Small intestine (tissue), 7 donors: Measurements from ENCODE around the gene MACO1. TPM values are rescaled to one million over a fixed set of nuclear protein-coding genes. Genes with fewer than 3 reads are reported as not detected.
"Not testable (repeated sequence)": the region's sequence is repeated elsewhere in the genome, so short reads cannot be mapped to it uniquely, and the experiment has no call there.

Experiments
- DNase-seq, 2 donors: peaks; one replicate each; pipeline versions ENCODE4 v3.0.0 to v3.0.0-alpha.2; 2013
- FAIRE-seq: peaks from 2 replicates; lab custom pipeline; 2012; peaks lifted over from hg19 to GRCh38; lab: Jason Lieb, UNC
- H3K27ac ChIP-seq, 3 donors: one replicate each; pipeline ENCODE4 v1.5.1; 2013; ENCODE audit warnings: low read length in 2 of 3, mild to moderate bottlenecking in 2 of 3, control low read depth in 1 of 3, inconsistent platforms in 1 of 3, low read depth in 1 of 3, moderate library complexity in 1 of 3
- H3K27me3 ChIP-seq, 3 donors: one replicate each; pipeline ENCODE4 v1.6.1; 2013; ENCODE audit warnings: low read length in 3 of 3, inconsistent platforms in 1 of 3; ENCODE audit not compliant: control insufficient read depth in 3 of 3, insufficient read depth in 3 of 3
- H3K36me3 ChIP-seq, 3 donors: one replicate each; pipeline ENCODE4 v1.6.1; 2013; ENCODE audit warnings: low read length in 3 of 3, inconsistent platforms in 1 of 3, low read depth in 1 of 3, mild to moderate bottlenecking in 1 of 3, moderate library complexity in 1 of 3; ENCODE audit not compliant: control insufficient read depth in 3 of 3, insufficient read depth in 2 of 3
- H3K4me1 ChIP-seq, 3 donors: one replicate each; pipeline ENCODE4 v1.6.1; 2013; ENCODE audit warnings: low read length in 2 of 3, inconsistent platforms in 1 of 3, low read depth in 1 of 3, mild to moderate bottlenecking in 1 of 3, moderate library complexity in 1 of 3; ENCODE audit not compliant: control insufficient read depth in 3 of 3, insufficient read depth in 2 of 3
- H3K4me3 ChIP-seq, 3 donors: one replicate each; pipeline ENCODE4 v1.5.1; 2013; ENCODE audit warnings: low read length in 3 of 3, control low read depth in 1 of 3, inconsistent platforms in 1 of 3, low read depth in 1 of 3, mild to moderate bottlenecking in 1 of 3, moderate library complexity in 1 of 3
- H3K9me3 ChIP-seq, 2 donors: one replicate each; pipeline ENCODE4 v1.6.1; 2013; ENCODE audit warnings: low read depth in 1 of 2, low read length in 1 of 2; ENCODE audit not compliant: control insufficient read depth in 2 of 2, insufficient read depth in 1 of 2
- WGBS, 3 donors: extraction: QIAGEN DNeasy Blood & Tissue Kit; methylation state at CpG; one replicate each; pipeline ENCODE4 v1.1.7; 2013; 5-methylcytosine and 5-hydroxymethylcytosine counted together
- polyA plus RNA-seq, 4 donors: library from polyadenylated mRNA; stranded (reverse) in 3 of 4; unstranded in 1 of 4; fragments of 200-250 nt in 3 of 4; fragments of 120-200 nt in 1 of 4; gene quantifications; one replicate each; pipeline versions ENCODE4 v1.2.1 to v1.2.3, GENCODE V29; 2013
- donor health status: healthy with polysubstance abuse.
- donor health status: control.
- donor health status: control.
- donor health status: Bipolar disorder and iron deficiency.
- donor health status: healthy.

The MACO1 gene
- polyA plus RNA-seq, 4 donors, result 8.1 to 18.6 (median 9.7) TPM

DNA sequence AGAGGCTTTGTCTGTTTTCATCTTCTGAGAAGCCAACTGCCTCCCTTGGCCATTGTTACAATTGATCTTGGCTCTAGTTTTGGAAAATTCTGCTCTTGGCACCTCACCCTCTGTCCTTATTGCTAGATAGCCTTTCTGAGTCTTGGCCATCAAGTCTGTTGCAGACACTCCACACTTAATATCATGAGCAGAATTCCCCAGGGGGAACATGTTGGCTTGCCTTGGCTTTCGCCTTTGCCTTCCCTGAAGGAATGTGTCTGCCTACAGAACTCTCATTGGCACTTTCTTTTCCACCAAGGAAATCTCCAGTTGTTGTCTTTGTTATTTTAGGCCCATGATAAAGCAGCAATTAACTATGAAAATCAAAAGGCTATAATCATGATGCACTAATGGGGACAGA lies 70.0 kb downstream of the MACO1 start:
- Histone ChIP-seq H3K27ac (peak overlapping the region in 1 of 3 donors; percentile 14), H3K4me3 (no peak overlapping the region), H3K9me3 (no peaks in the 10 kb centered on the region), H3K4me1 (peaks cover 0 to 31% (median 4%) of the 10 kb centered on the region in 3 donors), H3K27me3 (no peaks in the 10 kb centered on the region), H3K36me3 (peaks cover 0 to 12% (median 6%) of the 10 kb centered on the region in 3 donors)
- FAIRE-seq (no peak), DNase-seq (no peak)
- WGBS, 3 donors, result 79 to 96% (median 90%) methylated on average over 1 of the region's 1 CpG

- H3K27ac ChIP-seq, result peak overlapping the region in 2 of 3 donors; percentile 55 to 70
- FAIRE-seq, result no peak
- 63 to 75% (median 67%) methylated on average over 7 of the region's 7 CpGs for WGBS, 3 donors
- peaks cover 0 to 31% (median 4%) of the 10 kb centered on the region in 3 donors for H3K4me1 ChIP-seq
- H3K4me3 ChIP-seq, result no peak overlapping the region
- peaks cover 0 to 11% (median 6%) of the 10 kb centered on the region in 3 donors for H3K36me3 ChIP-seq
- DNase-seq, result peak; percentile 62 to 87
- H3K27me3 ChIP-seq, result no peaks in the 10 kb centered on the region
- no peaks in the 10 kb centered on the region for H3K9me3 ChIP-seq
Measured at GRCh38 chr1:25501235-25502058, 70.8 kb downstream of the MACO1 start.

- H3K27me3 ChIP-seq, result no peaks in the 10 kb centered on the region
- no peaks in the 10 kb centered on the region for H3K9me3 ChIP-seq
- WGBS, 3 donors, result 68 to 79% (median 78%) methylated on average over 4 of the region's 4 CpGs
- no peak for FAIRE-seq
- no peak for DNase-seq
- H3K27ac ChIP-seq, result no peak overlapping the region
- H3K4me3 ChIP-seq, result no peak overlapping the region
- H3K36me3 ChIP-seq, result peaks cover 0 to 4% (median 4%) of the 10 kb centered on the region in 3 donors
- H3K4me1 ChIP-seq, result peaks cover 0 to 31% (median 4%) of the 10 kb centered on the region in 3 donors
Measured at GRCh38 chr1:25502957-25503356, 72.3 kb downstream of the MACO1 start.

GRCh38 chr1:25503551-25504426 lies 73.1 kb downstream of the MACO1 start:
- Histone ChIP-seq H3K36me3 (peaks cover 0 to 2% (median 0%) of the 10 kb centered on the region in 3 donors), H3K4me3 (no peak overlapping the region), H3K27me3 (no peaks in the 10 kb centered on the region), H3K27ac (no peak overlapping the region), H3K9me3 (no peaks in the 10 kb centered on the region), H3K4me1 (peaks cover 0 to 31% (median 4%) of the 10 kb centered on the region in 3 donors)
- DNase-seq (peak; percentile 59 to 74), FAIRE-seq (no peak)
- WGBS, 3 donors, result 71 to 79% (median 75%) methylated on average over 12 of the region's 12 CpGs

DNA sequence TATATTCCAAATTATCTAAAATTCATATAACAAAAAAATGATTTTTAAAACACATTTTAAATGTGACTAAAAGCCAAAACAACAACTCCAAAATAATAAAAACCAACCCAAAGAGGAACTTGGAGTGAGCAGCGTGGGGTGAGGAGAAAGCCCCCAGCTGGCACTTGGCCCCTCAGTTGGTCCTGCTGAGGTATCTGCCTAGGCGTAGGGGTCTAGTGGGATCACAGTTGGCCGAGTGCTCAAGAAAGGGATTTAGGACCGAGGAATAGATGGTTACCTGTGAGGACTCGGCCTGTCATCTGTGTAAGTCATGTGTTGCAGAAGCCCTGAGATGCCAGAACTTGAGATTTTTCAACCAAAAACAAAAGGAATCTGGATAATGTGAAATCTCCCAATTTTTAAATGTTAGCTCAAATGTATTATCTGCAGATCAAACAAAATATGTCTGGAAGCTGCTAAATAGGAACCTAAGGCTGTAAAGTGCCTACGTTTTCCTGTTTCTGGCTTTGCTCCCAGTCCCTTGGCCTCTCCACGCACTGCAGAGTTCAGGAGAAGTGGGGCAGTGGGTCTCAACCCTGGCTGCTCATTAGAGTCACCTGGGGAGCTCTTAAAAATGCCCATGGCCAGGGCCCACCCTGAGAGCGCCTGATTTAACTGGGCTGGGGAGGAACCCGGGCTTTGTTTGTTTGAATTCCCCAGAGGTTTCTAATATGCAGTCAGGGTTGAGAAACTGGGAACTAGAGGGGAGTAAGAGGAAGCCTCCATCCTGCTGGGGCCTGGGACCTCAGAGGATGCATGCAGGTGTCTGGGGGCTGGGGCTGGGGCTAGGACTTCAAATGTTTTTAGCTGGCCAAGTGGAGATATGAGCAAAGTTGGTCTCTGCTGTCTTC lies 74.3 kb downstream of the MACO1 start:
- H3K4me3 ChIP-seq, result no peak overlapping the region
- no peak for FAIRE-seq
- H3K9me3 ChIP-seq, result no peaks in the 10 kb centered on the region
- no peaks in the 10 kb centered on the region for H3K36me3 ChIP-seq
- no peaks in the 10 kb centered on the region for H3K27me3 ChIP-seq
- WGBS, 3 donors, result 69 to 77% (median 73%) methylated on average over 9 of the region's 9 CpGs
- no peak for DNase-seq
- peaks cover 0 to 31% (median 4%) of the 10 kb centered on the region in 3 donors for H3K4me1 ChIP-seq
- no peak overlapping the region for H3K27ac ChIP-seq

GRCh38 chr1:25505656-25506385 lies 75.1 kb downstream of the MACO1 start:
- no peak overlapping the region for H3K4me3 ChIP-seq
- 81 to 91% (median 86%) methylated on average over 14 of the region's 14 CpGs for WGBS, 3 donors
- FAIRE-seq, result no peak

DNA sequence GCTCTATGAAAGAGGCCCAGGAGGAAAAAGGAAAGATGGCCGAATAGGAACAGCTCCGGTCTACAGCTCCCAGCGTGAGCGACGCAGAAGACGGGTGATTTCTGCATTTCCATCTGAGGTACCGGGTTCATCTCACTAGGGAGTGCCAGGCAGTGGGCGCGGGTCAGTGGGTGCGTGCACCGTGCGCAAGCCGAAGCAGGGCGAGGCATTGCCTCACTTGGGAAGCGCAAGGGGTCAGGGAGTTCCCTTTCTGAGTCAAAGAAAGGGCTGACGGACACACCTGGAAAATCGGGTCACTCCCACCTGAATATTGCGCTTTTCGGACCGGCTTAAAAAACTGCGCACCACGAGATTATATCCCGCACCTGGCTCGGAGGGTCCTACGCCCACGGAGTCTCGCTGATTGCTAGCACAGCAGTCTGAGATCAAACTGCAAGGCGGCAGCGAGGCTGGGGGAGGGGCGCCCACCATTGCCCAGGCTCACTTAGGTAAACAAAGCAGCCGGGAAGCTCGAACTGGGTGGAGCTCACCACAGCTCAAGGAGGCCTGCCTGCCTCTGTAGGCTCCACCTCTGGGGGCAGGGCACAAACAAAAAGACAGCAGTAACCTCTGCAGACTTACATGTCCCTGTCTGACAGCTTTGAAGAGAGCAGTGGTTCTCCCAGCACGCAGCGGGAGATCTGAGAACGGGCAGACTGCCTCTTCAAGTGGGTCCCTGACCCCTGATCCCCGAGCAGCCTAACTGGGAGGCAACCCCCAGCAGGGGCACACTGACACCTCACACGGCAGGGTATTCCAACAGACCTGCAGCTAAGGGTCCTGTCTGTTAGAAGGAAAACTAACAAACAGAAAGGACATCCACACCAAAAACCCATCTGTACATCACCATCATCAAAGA lies 76.1 kb downstream of the MACO1 start:
- peaks cover 0 to 15% (median 0%) of the 10 kb centered on the region in 3 donors for H3K4me1 ChIP-seq

More at GRCh38 chr1:25505656-25506385, 75.1 kb downstream of the MACO1 start:
- no peaks in the 10 kb centered on the region for H3K9me3 ChIP-seq
- DNase-seq, result no peak
- no peaks in the 10 kb centered on the region for H3K36me3 ChIP-seq
- no peaks in the 10 kb centered on the region for H3K27me3 ChIP-seq
- H3K4me1 ChIP-seq, result peaks cover 0 to 22% (median 0%) of the 10 kb centered on the region in 3 donors
- peak overlapping the region in 1 of 3 donors; percentile 83 for H3K27ac ChIP-seq

More for the DNA sequence above, 76.1 kb downstream of the MACO1 start:
- peak overlapping the region in 1 of 3 donors; percentile 83 for H3K27ac ChIP-seq
- not testable (repeated sequence) for H3K27me3 ChIP-seq, H3K36me3 ChIP-seq, H3K4me3 ChIP-seq, FAIRE-seq, H3K9me3 ChIP-seq
- peak in 1 of 2 donors; percentile 11 for DNase-seq
- 15 to 42% (median 31%) methylated on average over 23 to 37 of the region's 37 CpGs for WGBS, 3 donors
